Astrocyte (in vitro differentiated cells and primary cell): ENCODE measurements around the gene MYH11. TPM values are rescaled to one million over a fixed set of nuclear protein-coding genes. Genes with fewer than 3 reads are reported as not detected.

ENCODE experiments used
- DNase-seq: peaks from one replicate; pipeline ENCODE4 v3.0.0-alpha.2; 2010; ENCODE audit warnings: low read depth
- FAIRE-seq: peaks from 2 replicates; lab custom pipeline; 2011; peaks lifted over from hg19 to GRCh38; lab: Jason Lieb, UNC
- H2AFZ ChIP-seq: 2 replicates; pipeline ENCODE4 v1.6.0; 2012; ENCODE audit warnings: low read depth, low read length, inconsistent platforms
- H3K27ac ChIP-seq: 2 replicates; pipeline ENCODE4 v1.5.1; 2011; ENCODE audit warnings: low read depth, low read length, inconsistent platforms
- H3K27me3 ChIP-seq: 2 replicates; pipeline ENCODE4 v1.6.0; 2011; ENCODE audit warnings: low read length, inconsistent platforms; ENCODE audit not compliant: insufficient read depth
- H3K36me3 ChIP-seq: 2 replicates; pipeline ENCODE4 v1.5.1; 2011; ENCODE audit warnings: low read length, inconsistent platforms; ENCODE audit not compliant: insufficient read depth
- H3K4me1 ChIP-seq: 2 replicates; pipeline ENCODE4 v1.5.1; 2011; ENCODE audit warnings: low read length, inconsistent platforms; ENCODE audit not compliant: insufficient read depth
- H3K4me2 ChIP-seq: 2 replicates; pipeline ENCODE4 v1.6.0; 2012; ENCODE audit warnings: low read length, inconsistent platforms
- H3K4me3 ChIP-seq: 2 replicates; pipeline ENCODE4 v1.5.1; 2011; ENCODE audit warnings: low read depth, mild to moderate bottlenecking, low read length, inconsistent platforms; ENCODE audit not compliant: insufficient read depth
- H3K79me2 ChIP-seq: 2 replicates; pipeline ENCODE4 v1.6.0; 2012; ENCODE audit warnings: mild to moderate bottlenecking, low read length, inconsistent platforms; ENCODE audit not compliant: insufficient read depth
- H3K9ac ChIP-seq: 2 replicates; pipeline ENCODE4 v1.6.0; 2012; ENCODE audit warnings: mild to moderate bottlenecking, low read length, inconsistent platforms
- H3K9me3 ChIP-seq: 2 replicates; pipeline ENCODE4 v1.5.1; 2012; ENCODE audit warnings: low read depth, mild to moderate bottlenecking, low read length, inconsistent platforms; ENCODE audit not compliant: insufficient read depth
- H4K20me1 ChIP-seq: 2 replicates; pipeline ENCODE4 v1.6.0; 2012; ENCODE audit warnings: low read length, inconsistent platforms; ENCODE audit not compliant: insufficient read depth
- H3K27ac Mint-ChIP-seq: one replicate; pipeline ENCODE4 v1.8.0; 2021; ENCODE audit warnings: mild to moderate bottlenecking, mixed read lengths; ENCODE audit not compliant: unreplicated experiment
- H3K27me3 Mint-ChIP-seq: one replicate; pipeline ENCODE4 v1.8.0; 2021; ENCODE audit warnings: low read depth, mixed read lengths; ENCODE audit not compliant: unreplicated experiment
- H3K36me3 Mint-ChIP-seq: one replicate; pipeline ENCODE4 v1.8.0; 2021; ENCODE audit warnings: low read depth, mixed read lengths; ENCODE audit not compliant: unreplicated experiment
- H3K4me1 Mint-ChIP-seq: one replicate; pipeline ENCODE4 v1.8.0; 2021; ENCODE audit warnings: low read depth, mixed read lengths; ENCODE audit not compliant: unreplicated experiment
- H3K4me3 Mint-ChIP-seq: one replicate; pipeline ENCODE4 v1.8.0; 2021; ENCODE audit warnings: mild to moderate bottlenecking, moderate library complexity, mixed read lengths; ENCODE audit not compliant: unreplicated experiment
- H3K9me3 Mint-ChIP-seq: one replicate; pipeline ENCODE4 v1.8.0; 2021; ENCODE audit warnings: mild to moderate bottlenecking, mixed read lengths; ENCODE audit not compliant: unreplicated experiment
- EZH2 ChIP-seq: IDR thresholded peaks from 2 replicates; pipeline ENCODE4 v1.6.1; 2012; ENCODE audit warnings: mild to moderate bottlenecking, low read length, inconsistent platforms; ENCODE audit not compliant: insufficient read depth
- total RNA-seq: library from RNA; stranded (reverse); gene quantifications from 2 replicates; pipeline ENCODE4 v1.2.1, GENCODE V29; 2021
- TF ChIP-seq, protein P1 (sequence below): IDR thresholded peaks from 2 replicates; pipeline ENCODE4 v1.5.1; 2011; ENCODE audit warnings: low read depth, mild to moderate bottlenecking, inconsistent platforms, low read length, moderate library complexity; ENCODE audit not compliant: insufficient read depth

Gene MYH11
- total RNA-seq, 1 donor from 2014 or later: 1.0 TPM

DNA sequence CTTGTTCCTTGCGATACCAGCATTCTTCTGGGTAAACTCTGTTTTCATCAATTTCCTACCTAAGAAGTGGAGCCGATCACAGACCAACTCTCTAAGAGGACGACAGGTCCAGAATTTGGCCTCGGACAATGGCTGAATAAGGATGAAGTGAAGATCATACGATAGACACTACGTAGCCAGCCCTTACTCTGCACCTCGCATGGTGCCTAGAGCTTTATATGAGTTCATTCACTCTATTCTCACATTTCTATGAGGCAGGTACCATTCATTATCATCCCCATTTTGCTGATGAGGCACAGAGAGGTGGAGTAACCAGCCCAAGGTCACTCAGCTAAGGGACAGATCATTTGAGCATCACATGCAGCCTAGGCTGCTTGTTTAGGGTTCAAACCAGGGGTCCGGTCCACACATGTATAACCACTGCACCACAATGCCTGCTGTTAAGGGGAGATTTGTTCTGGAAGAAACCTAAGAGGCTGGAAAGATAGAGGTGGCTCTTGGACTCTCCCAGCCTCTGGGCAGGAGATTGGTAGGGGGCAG lies 78.6 kb downstream of the MYH11 start:
- Mint-ChIP-seq H3K36me3 (no peaks in the 10 kb centered on the region), H3K27ac (no peak overlapping the region), H3K4me3 (no peak overlapping the region), H3K27me3 (peaks cover 23% of the 10 kb centered on the region), H3K4me1 (no peaks in the 10 kb centered on the region), H3K9me3 (peaks cover 2% of the 10 kb centered on the region)
- no peak overlapping the region for H3K9ac ChIP-seq
- H3K27ac ChIP-seq: no peak overlapping the region
- H3K4me1 ChIP-seq: no peaks in the 10 kb centered on the region
- FAIRE-seq: no peak
- no peak overlapping the region for H3K4me3 ChIP-seq
- no peaks in the 10 kb centered on the region for H3K36me3 ChIP-seq
- no peak for TF ChIP-seq EZH2
- no peak overlapping the region for H2AFZ ChIP-seq
- H4K20me1 ChIP-seq: no peaks in the 10 kb centered on the region
- H3K9me3 ChIP-seq: no peaks in the 10 kb centered on the region
- no peak overlapping the region for H3K4me2 ChIP-seq
- H3K27me3 ChIP-seq: peaks cover 29% of the 10 kb centered on the region
- DNase-seq: no peak
- H3K79me2 ChIP-seq: no peaks in the 10 kb centered on the region

DNA sequence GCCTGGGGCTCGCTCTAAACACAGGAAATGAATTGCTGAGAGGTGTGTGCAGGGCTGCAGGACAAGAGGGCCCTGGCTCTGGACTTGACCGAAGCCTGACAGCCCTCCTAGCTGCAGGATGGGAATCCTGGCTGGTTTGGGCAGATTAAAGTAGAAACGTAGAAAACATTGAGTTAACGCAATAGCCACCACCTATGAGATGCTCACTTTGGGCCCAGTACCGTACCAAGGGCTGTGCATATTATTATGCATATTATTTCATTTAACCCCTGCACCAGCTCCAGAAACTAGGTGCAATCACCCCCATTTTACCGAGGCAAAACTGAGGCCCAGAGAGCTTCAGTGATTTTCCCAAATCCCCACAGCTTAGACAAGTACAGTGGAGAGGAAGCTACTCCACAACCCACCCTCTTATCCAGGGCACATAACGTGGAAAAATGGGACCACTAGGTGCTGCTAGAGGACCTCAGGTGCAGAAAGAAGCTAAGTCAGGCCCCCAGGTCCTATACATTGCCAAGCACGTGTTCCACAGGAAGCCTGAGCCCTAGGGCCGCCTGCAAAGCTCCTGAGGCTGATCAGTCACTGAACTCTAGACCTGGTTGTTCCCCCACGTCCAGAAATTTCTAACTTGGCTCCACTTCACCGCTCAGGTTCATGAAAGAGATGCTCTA lies 79.2 kb downstream of the MYH11 start:
- Mint-ChIP-seq H3K36me3 (no peaks in the 10 kb centered on the region), H3K4me3 (no peak overlapping the region), H3K27me3 (peaks cover 23% of the 10 kb centered on the region), H3K4me1 (no peaks in the 10 kb centered on the region), H3K27ac (no peak overlapping the region), H3K9me3 (peaks cover 2% of the 10 kb centered on the region)
- DNase-seq: peak; percentile 43
- Histone ChIP-seq H3K9me3 (no peaks in the 10 kb centered on the region), H3K79me2 (no peaks in the 10 kb centered on the region), H3K9ac (no peak overlapping the region), H4K20me1 (no peaks in the 10 kb centered on the region), H2AFZ (no peak overlapping the region), H3K27ac (no peak overlapping the region), H3K4me3 (no peak overlapping the region), H3K4me1 (no peaks in the 10 kb centered on the region), H3K27me3 (peaks cover 29% of the 10 kb centered on the region), H3K36me3 (no peaks in the 10 kb centered on the region), H3K4me2 (no peak overlapping the region)
- FAIRE-seq: no peak
- TF ChIP-seq, protein P1, sequence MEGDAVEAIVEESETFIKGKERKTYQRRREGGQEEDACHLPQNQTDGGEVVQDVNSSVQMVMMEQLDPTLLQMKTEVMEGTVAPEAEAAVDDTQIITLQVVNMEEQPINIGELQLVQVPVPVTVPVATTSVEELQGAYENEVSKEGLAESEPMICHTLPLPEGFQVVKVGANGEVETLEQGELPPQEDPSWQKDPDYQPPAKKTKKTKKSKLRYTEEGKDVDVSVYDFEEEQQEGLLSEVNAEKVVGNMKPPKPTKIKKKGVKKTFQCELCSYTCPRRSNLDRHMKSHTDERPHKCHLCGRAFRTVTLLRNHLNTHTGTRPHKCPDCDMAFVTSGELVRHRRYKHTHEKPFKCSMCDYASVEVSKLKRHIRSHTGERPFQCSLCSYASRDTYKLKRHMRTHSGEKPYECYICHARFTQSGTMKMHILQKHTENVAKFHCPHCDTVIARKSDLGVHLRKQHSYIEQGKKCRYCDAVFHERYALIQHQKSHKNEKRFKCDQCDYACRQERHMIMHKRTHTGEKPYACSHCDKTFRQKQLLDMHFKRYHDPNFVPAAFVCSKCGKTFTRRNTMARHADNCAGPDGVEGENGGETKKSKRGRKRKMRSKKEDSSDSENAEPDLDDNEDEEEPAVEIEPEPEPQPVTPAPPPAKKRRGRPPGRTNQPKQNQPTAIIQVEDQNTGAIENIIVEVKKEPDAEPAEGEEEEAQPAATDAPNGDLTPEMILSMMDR: peak; percentile 54
- no peak for TF ChIP-seq EZH2

DNA sequence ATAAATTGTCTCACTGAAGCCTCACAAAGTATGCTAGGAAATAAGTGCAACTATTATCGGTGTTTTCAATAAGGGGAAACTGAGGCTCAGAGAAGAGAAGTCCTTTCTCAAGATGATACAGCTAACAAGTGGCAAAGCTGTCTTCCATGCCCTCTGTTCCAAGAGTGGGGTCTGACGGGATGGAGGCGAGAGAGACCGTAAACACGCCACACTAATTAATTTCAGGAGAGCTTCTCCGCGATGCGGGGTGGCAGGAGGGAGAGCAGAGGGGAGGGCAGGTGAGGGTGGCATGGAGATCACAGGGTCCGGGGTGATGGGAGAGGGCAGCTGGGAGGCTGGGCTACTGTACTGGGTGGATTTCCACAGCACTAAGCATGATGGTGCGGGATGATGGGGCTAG lies 80.3 kb downstream of the MYH11 start:
- H3K27me3 Mint-ChIP-seq: peaks cover 26% of the 10 kb centered on the region
- Histone ChIP-seq H3K9ac (no peak overlapping the region), H3K79me2 (no peaks in the 10 kb centered on the region), H3K36me3 (no peaks in the 10 kb centered on the region), H4K20me1 (no peaks in the 10 kb centered on the region), H3K4me3 (no peak overlapping the region), H3K27me3 (peaks cover 27% of the 10 kb centered on the region), H3K4me2 (no peak overlapping the region), H3K9me3 (no peaks in the 10 kb centered on the region), H2AFZ (no peak overlapping the region), H3K27ac (no peak overlapping the region), H3K4me1 (no peaks in the 10 kb centered on the region)
- no peaks in the 10 kb centered on the region for H3K36me3 Mint-ChIP-seq
- FAIRE-seq (no peak), DNase-seq (no peak)
- H3K9me3 Mint-ChIP-seq: peaks cover 2% of the 10 kb centered on the region
- no peak for TF ChIP-seq EZH2
- TF ChIP-seq, protein P1: no peak
- no peaks in the 10 kb centered on the region for H3K4me1 Mint-ChIP-seq
- no peak overlapping the region for H3K27ac Mint-ChIP-seq
- no peak overlapping the region for H3K4me3 Mint-ChIP-seq
